GM21515 (cell line): ENCODE measurements around the gene PRKCD.

Experiments used
- ATAC-seq: cut with Tn5 transposase; IDR thresholded peaks from one replicate; pipeline ENCODE4 v1.9.1; 2021; ENCODE audit not compliant: unreplicated experiment

PRKCD gene

DNA sequence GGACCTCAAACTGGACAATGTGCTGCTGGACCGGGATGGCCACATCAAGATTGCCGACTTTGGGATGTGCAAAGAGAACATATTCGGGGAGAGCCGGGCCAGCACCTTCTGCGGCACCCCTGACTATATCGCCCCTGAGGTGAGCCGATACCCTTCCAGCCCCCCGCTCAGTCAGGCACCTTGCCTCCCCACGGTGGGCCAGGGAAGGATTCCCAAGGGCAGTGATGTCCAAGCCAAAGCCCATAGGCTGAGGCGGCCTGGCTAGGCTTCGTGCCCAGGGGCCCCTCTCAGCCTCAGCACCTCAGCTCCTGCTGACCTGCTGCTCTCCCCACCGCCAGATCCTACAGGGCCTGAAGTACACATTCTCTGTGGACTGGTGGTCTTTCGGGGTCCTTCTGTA lies 27.7 kb downstream of the PRKCD start:
- no peak for ATAC-seq

DNA sequence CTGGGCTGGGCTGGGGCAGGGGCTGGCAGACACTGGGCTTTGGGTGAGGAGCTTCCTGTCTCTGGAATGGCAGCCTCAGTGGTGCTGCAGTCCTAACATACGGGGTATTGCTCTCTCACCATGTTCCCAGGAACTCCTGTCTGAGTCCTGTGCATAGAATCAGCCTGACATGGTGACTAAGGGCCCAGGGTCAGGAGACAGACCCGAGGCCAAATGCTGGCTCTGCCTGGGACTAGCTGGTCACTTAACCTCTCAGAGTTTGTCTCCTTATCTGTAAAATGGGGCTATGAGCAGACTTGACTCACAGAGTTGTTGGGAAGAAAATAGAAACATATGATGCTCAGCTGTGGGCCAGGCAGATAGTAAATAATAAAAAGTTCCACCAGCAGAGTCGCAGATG lies 28.3 kb downstream of the PRKCD start:
- no peak for ATAC-seq

DNA sequence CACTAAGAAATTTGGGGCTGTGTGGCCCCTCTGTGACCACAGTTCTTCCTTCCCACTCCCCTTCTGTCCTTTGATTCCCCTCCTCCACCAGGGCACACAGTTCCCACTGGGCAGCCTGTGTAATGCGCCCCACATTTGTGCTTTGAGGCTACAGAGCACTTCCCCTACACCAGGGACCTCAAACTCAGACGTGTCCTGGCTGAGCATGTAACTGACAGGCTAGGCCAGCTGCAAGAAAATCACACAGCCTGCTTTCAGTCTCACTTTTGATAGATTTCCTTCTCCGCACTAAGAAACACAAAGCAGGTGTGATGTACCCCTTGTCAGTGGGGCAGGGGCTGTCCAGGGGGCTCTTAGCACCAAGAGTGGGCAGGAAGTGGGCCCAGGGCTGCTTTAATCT lies 29.6 kb downstream of the PRKCD start:
- peak; percentile 55 for ATAC-seq

DNA sequence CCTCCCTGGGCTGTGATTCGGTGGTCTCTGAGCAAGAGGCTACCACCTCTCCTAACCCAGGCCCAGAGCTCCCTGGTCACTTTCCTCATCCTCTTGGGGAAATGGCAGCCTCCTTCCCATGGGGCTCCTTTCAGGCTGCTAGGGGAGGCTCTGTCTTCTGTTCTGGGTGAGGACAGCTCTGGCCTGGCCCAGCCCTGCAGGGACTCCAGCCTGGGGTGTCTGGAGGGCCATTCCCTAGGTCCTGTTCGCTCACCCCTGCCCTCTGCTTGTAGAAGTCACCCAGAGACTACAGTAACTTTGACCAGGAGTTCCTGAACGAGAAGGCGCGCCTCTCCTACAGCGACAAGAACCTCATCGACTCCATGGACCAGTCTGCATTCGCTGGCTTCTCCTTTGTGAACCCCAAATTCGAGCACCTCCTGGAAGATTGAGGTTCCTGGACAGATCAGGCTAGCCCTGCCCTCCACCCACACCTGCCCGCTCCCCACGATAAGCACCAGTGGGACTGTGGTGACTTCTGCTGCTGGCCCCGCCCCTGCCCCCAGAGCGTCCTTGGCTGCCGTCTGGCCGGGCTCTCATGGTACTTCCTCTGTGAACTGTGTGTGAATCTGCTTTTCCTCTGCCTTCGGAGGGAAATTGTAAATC lies 30.9 kb downstream of the PRKCD start:
- no peak for ATAC-seq

DNA sequence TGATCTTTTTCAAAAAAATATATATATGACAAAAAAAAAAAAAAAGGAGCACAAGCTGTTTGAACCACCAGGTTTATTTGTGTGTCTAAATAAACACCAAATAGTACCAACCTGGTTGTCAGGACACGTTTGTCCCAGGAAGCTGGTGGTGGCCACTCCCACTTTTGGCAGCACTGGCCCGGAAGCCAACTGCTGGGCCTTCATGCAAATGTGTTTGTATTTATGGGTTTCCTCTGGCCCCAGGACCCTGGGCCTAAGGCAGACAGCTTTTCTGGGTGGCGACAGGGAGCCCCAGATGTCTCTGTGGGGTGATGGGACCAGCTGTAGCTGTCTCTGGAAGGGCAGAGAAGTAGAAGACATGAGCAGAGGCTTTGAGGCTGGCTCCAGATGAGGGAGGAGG lies 31.6 kb downstream of the PRKCD start:
- peak; percentile 42 for ATAC-seq

DNA sequence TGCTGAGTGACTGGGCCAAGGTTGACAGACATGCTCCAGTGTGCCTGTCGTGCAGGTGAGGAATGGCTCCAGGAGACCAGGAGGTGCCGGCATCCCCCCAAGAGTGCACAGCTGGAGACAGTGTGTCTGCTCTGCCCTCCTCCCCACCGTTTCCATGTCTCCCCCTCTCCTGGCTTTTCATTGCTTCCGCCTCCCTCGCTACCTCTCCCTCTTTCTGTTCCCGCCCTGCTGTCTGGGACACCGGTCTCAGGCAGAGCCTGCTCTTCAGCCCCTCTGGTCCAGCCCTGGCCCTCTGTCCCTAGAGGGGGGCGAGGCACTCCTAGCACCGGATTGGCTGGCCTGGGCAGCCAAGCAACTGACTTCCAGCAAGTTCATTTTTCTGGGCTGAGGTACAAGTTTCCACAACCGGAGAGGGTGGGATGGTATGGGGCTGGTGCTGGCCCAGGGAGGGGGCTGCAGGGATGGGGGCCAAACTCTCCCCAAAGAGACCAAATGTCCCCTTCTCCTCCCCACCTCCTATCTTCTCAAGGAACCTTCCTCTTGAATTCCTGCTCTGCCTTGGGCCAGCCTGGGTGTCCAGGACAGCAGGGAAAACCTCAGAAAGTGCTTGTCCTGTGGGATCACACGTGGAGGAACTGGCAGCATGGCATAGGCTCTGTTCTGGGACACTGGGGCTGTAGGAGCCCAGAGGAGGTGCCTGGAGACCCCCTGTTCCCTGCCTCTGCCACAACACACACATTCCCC lies 32.6 kb downstream of the PRKCD start:
- ATAC-seq: no peak

DNA sequence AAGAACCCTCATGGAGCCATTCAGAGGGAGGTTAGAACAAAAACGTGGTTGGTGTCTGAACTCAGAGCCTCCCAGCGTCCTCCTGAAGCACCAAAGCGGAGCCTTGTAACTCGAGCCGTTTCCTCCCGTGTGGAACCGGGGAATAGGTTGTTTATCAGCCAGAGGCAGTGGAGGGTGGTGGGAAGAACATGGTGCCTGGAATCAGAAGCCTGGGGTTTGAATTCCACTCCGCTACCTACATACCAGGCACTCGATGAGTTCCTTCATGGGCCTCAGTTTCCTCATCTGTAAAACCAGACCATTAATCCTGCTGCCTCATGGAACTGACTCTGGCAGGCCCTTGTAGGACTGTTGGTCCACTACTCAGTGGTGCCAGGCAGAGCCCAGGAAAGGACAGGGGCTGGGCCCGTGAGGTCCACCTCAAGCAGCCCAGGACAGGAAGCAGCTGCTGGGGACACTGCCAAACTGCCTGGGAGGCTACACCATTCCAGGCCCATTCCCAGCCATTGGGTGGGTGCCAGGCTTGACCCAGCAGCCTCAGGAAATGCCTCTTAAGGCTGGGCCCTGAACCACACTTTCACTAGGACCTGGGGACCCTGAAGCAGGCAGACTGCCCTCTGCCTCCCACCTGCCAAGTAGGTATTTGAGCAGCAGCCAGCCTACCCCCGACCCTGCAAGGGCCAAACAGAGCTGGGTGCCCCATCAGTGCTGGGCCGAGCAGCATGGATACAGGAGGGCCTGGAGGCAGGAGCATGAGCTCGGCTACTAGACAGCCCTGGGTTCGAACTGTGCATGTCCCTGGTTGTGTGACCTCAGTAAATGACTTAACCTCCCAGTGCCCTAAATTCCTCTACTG lies 33.4 kb downstream of the PRKCD start:
- ATAC-seq: no peak

DNA sequence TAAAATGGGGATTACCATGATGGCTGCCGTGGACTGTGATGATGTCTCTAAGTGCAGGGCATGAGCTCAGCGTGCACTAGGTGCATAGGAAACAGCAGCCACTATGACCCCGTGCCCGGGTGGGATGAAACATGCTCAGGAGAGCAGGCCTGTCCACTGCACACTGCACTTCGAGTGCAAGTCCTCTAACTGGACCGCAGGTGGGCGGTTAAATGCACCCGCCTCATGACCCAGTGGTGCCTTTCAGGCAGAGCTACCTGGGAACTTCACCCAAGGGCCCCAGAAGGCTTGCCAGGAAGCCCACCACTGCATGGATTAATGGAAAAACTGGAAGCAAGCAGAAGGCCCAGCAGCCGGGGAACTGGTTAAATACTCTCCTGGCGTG lies 34.0 kb downstream of the PRKCD start:
- ATAC-seq: no peak

DNA sequence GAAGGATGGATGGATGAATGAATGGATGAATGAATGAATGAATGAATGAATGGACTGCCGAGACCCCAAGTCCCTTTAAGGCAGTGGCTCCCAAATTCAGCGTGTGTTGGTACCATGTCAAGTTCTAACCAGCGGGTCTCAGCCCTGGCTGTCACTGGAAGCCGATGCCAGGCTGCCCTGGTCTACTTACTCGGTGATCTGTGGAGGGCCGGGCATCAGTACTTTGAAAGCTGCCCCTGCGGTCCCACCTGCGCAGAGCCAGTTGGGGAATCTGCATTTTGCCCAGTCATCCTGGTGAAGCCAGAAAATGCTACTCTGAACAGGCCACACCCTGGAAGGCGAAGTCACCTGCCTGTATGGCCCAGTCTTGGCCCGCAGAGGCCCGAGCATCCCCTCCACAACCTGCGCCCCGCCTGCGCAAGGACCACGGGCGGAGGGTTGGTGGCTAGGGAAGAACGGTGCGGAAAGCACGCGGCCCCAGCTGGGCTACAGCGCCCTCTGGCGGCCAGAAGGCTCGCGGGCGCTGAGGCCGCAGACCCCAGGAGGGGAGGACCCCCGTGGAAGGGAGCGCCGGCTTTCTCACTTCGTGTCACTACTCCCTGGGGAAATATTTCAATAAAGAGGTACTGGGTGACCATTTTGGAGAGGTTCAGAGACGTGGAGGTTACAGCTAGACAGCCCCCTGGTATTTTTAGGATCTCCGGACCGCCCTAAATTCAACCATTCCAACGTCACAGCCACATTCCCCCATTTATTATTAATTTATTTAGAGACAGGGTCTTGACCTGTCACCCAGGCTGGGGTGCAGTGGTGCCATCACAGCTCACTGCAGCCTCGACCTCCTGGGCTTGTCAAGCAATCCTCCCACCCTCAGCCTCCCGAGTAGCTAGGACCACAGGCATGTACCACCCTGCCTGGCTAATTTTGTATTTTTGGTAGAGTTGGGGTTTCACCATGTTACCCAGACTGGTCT lies 34.9 kb downstream of the PRKCD start:
- no peak for ATAC-seq

DNA sequence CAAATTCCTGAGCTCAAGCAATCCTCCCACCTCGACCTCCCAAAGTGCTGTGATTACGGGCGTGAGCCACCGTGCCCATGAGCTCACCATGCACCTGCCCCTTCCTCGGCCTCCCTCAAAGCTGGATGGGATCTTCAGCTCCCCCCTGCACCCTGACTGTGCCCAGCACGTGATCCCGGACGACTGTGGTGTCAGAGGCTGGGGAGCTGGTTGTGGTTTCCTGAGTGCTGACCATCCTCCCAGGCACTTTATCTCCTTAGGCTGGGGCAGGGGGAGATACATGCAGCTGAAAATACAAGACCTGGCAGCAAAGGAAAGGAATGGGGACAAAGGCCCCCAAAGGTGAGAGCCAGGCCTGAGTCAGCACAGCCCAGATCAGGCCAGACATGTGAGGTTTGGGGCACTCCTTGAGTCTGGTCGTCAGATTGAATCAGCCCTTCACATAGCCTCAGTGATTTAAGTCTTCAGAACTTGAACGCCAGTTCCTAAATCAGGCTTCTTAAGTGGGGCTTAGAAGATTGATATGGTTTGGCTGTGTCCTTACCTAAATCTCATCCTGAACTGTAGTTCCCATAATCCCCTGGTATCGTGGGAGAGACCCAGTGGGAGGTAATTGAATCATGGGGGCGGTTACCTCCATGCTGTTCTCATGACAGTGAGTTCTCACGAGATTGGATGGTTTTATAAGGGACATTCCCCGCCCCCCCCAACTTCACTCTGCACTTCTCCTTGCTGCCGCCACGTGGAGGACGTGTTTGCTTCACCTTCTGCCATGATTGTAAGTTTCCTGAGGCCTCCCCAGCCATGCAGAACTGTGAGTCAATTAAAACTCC lies 35.8 kb downstream of the PRKCD start:
- no peak for ATAC-seq

DNA sequence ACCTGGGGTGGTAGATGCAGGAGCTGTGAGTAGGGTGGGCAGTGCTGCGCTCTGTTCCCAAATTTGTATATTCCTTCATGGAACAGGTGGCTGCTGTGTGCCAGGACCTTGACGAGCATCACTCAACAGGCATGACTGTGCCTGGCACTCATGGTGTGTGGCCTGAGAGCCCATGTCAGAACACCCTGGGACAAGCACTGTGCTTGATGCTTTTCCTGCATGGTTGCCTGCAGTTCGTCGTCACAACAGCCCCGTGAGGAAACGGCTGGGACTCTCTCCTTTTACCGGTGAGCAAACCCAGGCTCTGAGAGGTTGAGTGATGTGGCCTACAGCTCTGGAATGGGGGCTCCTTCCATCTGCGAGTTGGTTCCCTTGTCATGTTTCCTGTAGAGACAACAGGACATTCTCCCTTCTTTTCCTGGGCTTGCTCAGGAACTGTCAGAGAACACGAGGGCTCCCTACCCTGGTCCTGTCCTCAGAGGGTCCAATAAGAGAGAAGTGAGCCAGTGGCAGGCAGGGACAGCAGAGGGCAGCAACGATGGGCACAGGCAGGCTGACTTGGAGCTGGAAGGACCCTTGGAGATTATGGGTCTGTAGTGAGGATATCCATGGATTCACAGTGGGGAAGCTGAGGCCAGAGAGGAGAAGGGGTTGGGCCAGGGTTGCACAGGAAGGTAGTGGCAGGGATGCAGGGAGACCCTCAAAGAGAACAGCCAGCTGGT lies 37.4 kb downstream of the PRKCD start:
- ATAC-seq: no peak

DNA sequence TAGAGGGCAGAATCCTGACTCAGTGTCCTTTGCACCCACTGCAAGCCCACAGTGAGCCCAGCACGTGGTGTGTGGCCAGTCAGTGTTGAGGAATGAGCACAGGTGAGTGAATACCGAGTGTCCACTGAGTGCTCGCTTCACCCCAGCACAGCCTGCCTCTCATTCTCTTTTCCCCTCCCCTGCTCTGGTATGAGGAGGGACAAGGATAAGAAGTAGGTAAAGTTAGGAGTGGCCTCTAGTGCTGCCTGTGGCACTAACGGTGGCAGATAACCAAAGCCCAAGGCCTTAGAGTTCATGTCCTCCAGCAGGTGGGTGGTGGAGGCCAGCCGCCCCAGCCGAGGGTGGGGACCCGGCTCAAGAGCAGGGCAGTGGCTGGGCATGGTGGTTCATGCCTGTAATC lies 38.0 kb downstream of the PRKCD start:
- no peak for ATAC-seq

DNA sequence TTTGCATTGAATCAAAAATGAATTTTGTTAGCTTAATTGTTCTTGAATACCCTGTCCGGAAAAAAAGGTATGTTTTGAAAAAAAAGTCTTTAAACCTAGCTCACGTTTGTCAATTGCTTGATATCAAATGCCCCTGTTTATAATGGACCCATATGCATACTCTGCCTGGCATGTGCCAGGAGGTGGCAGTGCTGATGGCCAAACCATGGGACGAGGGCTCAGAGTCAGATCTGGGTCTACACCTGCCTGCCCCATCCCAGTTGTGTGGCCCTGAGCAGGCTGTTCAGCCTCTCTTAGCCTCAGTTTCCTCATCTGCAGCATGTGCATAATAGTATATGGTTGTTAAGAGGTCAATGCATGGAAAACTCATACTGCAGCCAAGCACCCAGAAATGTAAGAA lies 38.8 kb downstream of the PRKCD start:
- no peak for ATAC-seq

DNA sequence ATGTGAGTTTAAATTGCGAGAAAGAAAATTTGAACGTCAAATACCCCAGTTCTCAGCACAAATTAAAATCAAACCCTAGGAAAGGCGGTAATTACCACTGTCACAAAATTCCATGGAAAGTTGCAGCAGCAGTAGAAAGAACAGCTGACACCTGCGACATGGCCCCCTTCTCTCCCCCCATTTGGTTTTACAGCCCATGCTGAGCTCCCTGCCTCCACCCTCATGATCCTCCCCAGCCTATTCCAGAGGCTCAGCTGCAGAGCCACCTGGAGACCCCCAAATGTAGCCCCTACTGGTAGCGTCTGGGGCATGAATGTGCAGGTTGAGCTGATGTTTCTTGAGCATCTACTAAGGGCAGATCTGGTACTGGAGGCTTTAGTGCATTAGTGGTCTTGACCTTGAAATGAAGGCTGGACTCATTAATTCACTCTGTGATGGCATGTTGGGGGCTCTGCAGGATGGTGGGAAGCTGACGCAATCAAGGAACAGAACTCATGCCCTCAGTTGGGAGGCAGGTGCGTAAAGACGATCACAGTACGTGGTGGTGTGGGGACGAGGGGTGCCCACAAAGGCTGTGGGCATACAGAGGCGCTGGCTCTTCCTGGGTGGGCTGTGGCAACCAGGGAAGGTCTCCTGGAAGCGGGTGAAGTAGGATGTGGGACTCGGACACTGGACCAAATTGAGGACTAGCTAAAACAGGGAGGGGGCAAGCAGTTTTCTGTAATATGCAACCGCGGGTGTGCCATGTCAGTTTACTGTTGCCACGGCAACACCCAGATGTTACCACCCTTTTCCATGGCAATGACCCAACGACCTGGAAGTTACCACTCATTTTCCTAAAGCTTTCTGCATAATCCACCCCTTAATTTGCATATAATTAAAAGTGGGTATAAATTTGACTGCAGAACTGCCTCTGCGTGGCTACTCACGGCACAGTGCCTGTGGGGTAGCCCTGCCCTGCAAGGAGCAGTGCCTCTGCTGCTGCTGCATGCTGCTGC lies 39.8 kb downstream of the PRKCD start:
- no peak for ATAC-seq

DNA sequence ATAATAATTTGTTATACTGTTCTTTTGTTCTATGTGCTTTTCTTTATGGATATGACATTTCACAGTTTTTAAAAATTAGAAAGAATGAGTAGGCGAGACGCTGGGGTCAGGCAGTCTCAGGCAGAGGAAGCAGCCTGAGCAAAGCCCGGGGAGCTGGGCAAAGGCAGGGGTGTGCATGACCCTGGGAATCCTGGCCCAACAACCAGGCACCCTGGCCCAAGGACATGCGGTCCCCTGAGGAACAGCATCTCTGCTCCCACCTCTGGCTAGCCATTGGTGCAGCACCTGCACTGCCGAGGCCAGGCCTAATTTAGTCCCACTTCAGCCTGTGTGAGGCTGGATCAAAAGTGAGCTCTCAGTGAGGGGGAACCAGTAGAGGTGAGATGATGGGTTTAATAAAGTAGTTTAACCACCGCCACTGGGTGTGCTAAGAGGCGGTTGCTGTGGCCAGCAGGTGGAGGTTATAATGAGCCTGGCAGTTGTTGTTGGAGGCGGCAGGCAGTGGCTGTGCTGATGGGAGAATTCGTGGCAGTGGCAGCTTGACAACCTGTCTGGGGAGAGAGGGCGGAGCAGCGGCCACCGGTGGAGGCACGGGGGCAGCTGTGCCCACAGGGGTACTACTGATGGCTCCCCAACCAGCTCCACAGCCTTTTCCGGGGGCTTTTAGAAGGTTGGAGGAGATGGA lies 41.5 kb downstream of the PRKCD start:
- ATAC-seq: no peak

DNA sequence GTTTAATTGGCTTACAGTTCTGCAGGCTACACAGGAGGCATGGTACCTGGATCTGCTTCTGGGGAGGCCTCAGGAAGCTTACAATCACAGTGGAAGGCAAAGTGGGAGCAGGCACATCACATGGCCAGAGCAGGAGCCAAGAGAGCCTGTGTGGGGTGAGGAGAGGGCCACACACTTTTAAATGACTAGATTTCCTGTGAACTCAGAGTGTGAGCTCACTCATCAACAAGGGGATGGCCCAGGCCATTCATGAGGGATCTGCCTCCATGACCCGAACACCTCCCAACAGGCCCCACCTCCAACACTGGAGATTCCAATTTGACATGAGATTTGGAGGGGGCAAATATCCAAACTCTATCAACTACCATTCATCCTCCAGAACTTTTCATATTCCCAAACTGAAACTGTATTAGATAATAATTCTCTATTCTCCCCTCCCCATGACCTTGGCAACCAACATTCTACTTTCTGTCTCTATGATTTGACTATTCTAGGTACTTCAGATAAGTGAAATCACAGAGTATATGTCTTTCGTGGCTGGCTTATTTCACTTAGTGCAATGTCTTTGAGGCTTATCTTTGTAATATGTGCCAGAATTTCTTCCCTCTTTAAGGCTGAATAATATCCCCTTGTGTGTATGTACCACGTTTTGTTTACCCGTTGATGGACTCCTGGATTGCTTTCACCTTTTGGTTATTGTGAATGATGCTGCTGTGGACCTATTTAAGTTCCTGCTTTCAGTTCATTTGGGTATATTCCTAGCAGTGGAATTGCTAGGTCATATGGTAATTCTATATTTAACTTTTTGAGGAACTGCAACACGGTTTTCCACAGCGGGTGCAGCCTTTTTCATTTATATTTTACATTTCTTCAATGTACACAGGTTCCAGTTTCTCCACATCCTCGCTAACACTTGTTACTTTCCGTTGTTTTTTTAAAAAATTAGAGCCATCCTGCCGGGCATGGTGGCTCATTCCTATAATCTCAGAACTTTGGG lies 51.0 kb downstream of the PRKCD start:
- no peak for ATAC-seq
